H1 (cell line): ENCODE results near the gene FGF12. TPM values are rescaled to one million over a fixed set of nuclear protein-coding genes. Genes with fewer than 3 reads are reported as not detected.

ENCODE experiments used
- CTCF ChIA-PET: fragments of 300-600 bp; sonication (Branson Sonifier 250); formaldehyde crosslinking; loops from one replicate; lab custom pipeline; 2021; ENCODE audit not compliant: partially characterized antibody; lab: Charles Lee
- POLR2A ChIA-PET: fragments of 300-600 bp; sonication (Branson Sonifier 250); formaldehyde crosslinking; loops from one replicate; lab custom pipeline; 2021; ENCODE audit warnings: inconsistent platforms; ENCODE audit not compliant: partially characterized antibody; lab: Charles Lee
- DNase-seq, 2 experiments: peaks; one replicate each; pipeline versions ENCODE4 v3.0.0 to v3.0.0-alpha.2; 2010 to 2022; ENCODE audit warnings: low spot score in 2 of 2, low read depth in 1 of 2, mixed read lengths in 1 of 2
- FAIRE-seq: peaks from 2 replicates; lab custom pipeline; 2011; peaks lifted over from hg19 to GRCh38; lab: Jason Lieb, UNC
- H2AFZ ChIP-seq: 2 replicates; pipeline ENCODE4 v1.8.1; 2012; ENCODE audit warnings: low read length, inconsistent platforms
- H2AK5ac ChIP-seq: 2 replicates; pipeline ENCODE4 v1.6.1; 2013; ENCODE audit warnings: low read depth, low read length
- H2BK120ac ChIP-seq: replicated peaks from 2 replicates; pipeline ENCODE3; 2013; ENCODE audit warnings: low read depth, low read length, inconsistent platforms
- H2BK12ac ChIP-seq: 2 replicates; pipeline ENCODE4 v1.6.1; 2013; ENCODE audit warnings: low read depth, low read length
- H2BK15ac ChIP-seq: 2 replicates; pipeline ENCODE4 v1.6.1; 2013; ENCODE audit warnings: low read length
- H2BK20ac ChIP-seq: 2 replicates; pipeline ENCODE4 v1.6.1; 2013; ENCODE audit warnings: low read length
- H2BK5ac ChIP-seq: 2 replicates; pipeline ENCODE4 v1.6.1; 2013; ENCODE audit warnings: low read depth, low read length
- H3K14ac ChIP-seq: 2 replicates; pipeline ENCODE4 v1.6.1; 2013; ENCODE audit warnings: inconsistent platforms; ENCODE audit not compliant: insufficient read length
- H3K18ac ChIP-seq: 2 replicates; pipeline ENCODE4 v1.6.1; 2013; ENCODE audit warnings: low read length; ENCODE audit errors: extremely low read depth
- H3K23ac ChIP-seq: 2 replicates; pipeline ENCODE4 v1.6.1; 2013; ENCODE audit warnings: inconsistent platforms; ENCODE audit not compliant: insufficient read length
- H3K23me2 ChIP-seq: 2 replicates; pipeline ENCODE4 v1.6.1; 2013; ENCODE audit warnings: low read depth, low read length
- H3K27ac ChIP-seq: 2 replicates; pipeline ENCODE4 v1.6.1; 2011; ENCODE audit warnings: low read depth, low read length, inconsistent platforms
- H3K27me3 ChIP-seq, 4 experiments: replicated peaks in 1 of 4; 1 replicate in 1 of 4; 2 replicates in 3 of 4; pipeline versions ENCODE4 v1.6.1 to v1.8.1; 2011 to 2013; ENCODE audit warnings: low read length in 3 of 4, mild to moderate bottlenecking in 3 of 4, inconsistent platforms in 2 of 4, mixed read lengths in 2 of 4, moderate library complexity in 1 of 4; ENCODE audit not compliant: control insufficient read depth in 3 of 4, insufficient read depth in 3 of 4; ENCODE audit errors: extremely low read depth in 1 of 4
- H3K36me3 ChIP-seq, 4 experiments: 2 replicates each; pipeline versions ENCODE4 v1.6.1 to v1.8.1; 2011 to 2013; ENCODE audit warnings: mild to moderate bottlenecking in 4 of 4, low read length in 3 of 4, moderate library complexity in 2 of 4, control low read depth in 1 of 4, inconsistent platforms in 1 of 4; ENCODE audit not compliant: insufficient read depth in 4 of 4, control insufficient read depth in 2 of 4
- H3K4ac ChIP-seq: replicated peaks from 2 replicates; pipeline ENCODE3; 2013; ENCODE audit warnings: low read length, low read depth, mixed read lengths, inconsistent platforms; ENCODE audit not compliant: insufficient read length
- H3K4me1 ChIP-seq, 4 experiments: replicated peaks in 1 of 4; 1 replicate in 1 of 4; 2 replicates in 3 of 4; pipeline versions ENCODE4 v1.6.1 to v1.8.1; 2011 to 2013; ENCODE audit warnings: low read length in 3 of 4, inconsistent platforms in 2 of 4, mixed read lengths in 1 of 4; ENCODE audit not compliant: insufficient read depth in 4 of 4, control insufficient read depth in 3 of 4
- H3K4me2 ChIP-seq, 2 experiments: 2 replicates each; pipeline versions ENCODE4 v1.6.1 to v1.8.1; 2011 to 2013; ENCODE audit warnings: low read depth in 2 of 2, low read length in 2 of 2, control low read depth in 1 of 2, inconsistent platforms in 1 of 2, mild to moderate bottlenecking in 1 of 2; ENCODE audit not compliant: insufficient read depth in 1 of 2
- H3K4me3 ChIP-seq, 4 experiments: fragments of 200-600, 300-600 bp in 1 of 4; sonication (generic), shearing (Covaris generic), sonication (Bioruptor Twin) in 1 of 4; 2 replicates each; pipeline versions ENCODE4 v1.5.1 to v1.8.1; 2011 to 2016; ENCODE audit warnings: low read length in 4 of 4, low read depth in 3 of 4, control low read depth in 2 of 4, inconsistent platforms in 2 of 4, mild to moderate bottlenecking in 2 of 4, mixed read lengths in 1 of 4, moderate library complexity in 1 of 4; ENCODE audit not compliant: insufficient read depth in 2 of 4; ENCODE audit errors: extremely low read depth in 1 of 4
- H3K56ac ChIP-seq: replicated peaks from 2 replicates; pipeline ENCODE3; 2013; ENCODE audit warnings: low read depth, mild to moderate bottlenecking, mixed read lengths, low read length, inconsistent platforms; ENCODE audit not compliant: insufficient read length
- H3K79me1 ChIP-seq: 2 replicates; pipeline ENCODE4 v1.6.1; 2013; ENCODE audit warnings: low read depth, low read length, control low read depth
- H3K79me2 ChIP-seq, 2 experiments: 2 replicates each; pipeline versions ENCODE4 v1.6.1 to v1.8.1; 2012 to 2013; ENCODE audit warnings: low read length in 2 of 2, mild to moderate bottlenecking in 2 of 2, inconsistent platforms in 1 of 2; ENCODE audit not compliant: insufficient read depth in 2 of 2, control insufficient read depth in 1 of 2
- H3K9ac ChIP-seq, 4 experiments: replicated peaks in 1 of 4; 1 replicate in 1 of 4; 2 replicates in 3 of 4; pipeline versions ENCODE4 v1.6.1 to v1.8.1; 2011 to 2013; ENCODE audit warnings: low read depth in 3 of 4, low read length in 3 of 4, control low read depth in 2 of 4, mild to moderate bottlenecking in 2 of 4, moderate library complexity in 2 of 4, inconsistent platforms in 1 of 4; ENCODE audit errors: extremely low read depth in 1 of 4
- H3K9me3 ChIP-seq, 2 experiments: 2 replicates each; pipeline versions ENCODE4 v1.6.1 to v1.8.1; 2012 to 2013; ENCODE audit warnings: mild to moderate bottlenecking in 2 of 2, moderate library complexity in 2 of 2, control low read depth in 1 of 2, inconsistent platforms in 1 of 2, low read depth in 1 of 2, low read length in 1 of 2, mixed read lengths in 1 of 2; ENCODE audit not compliant: insufficient read depth in 2 of 2
- H4K20me1 ChIP-seq, 2 experiments: replicated peaks in 1 of 2; 2 replicates each; pipeline versions ENCODE3 to v1.8.1; 2011 to 2013; ENCODE audit warnings: inconsistent platforms in 2 of 2, low read length in 2 of 2, mild to moderate bottlenecking in 1 of 2; ENCODE audit not compliant: insufficient read depth in 2 of 2, control insufficient read depth in 1 of 2
- H4K5ac ChIP-seq: 2 replicates; pipeline ENCODE4 v1.6.1; 2013; ENCODE audit warnings: low read length, low read depth, mixed read lengths, inconsistent platforms; ENCODE audit not compliant: insufficient read length
- H4K8ac ChIP-seq: 2 replicates; pipeline ENCODE4 v1.8.0; 2013; ENCODE audit warnings: mild to moderate bottlenecking, moderate library complexity, low read length, inconsistent platforms; ENCODE audit not compliant: insufficient read depth; ENCODE audit errors: extremely low read depth
- H4K91ac ChIP-seq: replicated peaks from 2 replicates; pipeline ENCODE3; 2013; ENCODE audit warnings: low read length, mixed read lengths, inconsistent platforms; ENCODE audit not compliant: insufficient read length
- CBX8 ChIP-seq: fragments of 300-800, 300-1000 bp; sonication (generic); IDR thresholded peaks from 2 replicates; pipeline ENCODE4 v1.7.1; 2016; ENCODE audit warnings: low read depth, low read length, borderline replicate concordance
- CREB1 ChIP-seq: IDR thresholded peaks from 2 replicates; pipeline ENCODE4 v1.6.1; 2012; ENCODE audit warnings: inconsistent platforms
- GABPA ChIP-seq: IDR thresholded peaks from 2 replicates; pipeline ENCODE4 v1.6.1; 2011; ENCODE audit warnings: mild to moderate bottlenecking, low read length, moderate library complexity, borderline replicate concordance; ENCODE audit not compliant: insufficient read depth
- KDM5A ChIP-seq: fragments of 200-600 bp; IDR thresholded peaks from 2 replicates; pipeline ENCODE4 v1.7.1; 2012; ENCODE audit warnings: mild to moderate bottlenecking, low read length, inconsistent platforms, mixed read lengths
- MAFK ChIP-seq: IDR thresholded peaks from 2 replicates; pipeline ENCODE4 v1.6.1; 2012; ENCODE audit warnings: low read depth, mild to moderate bottlenecking, improper control_type of control experiment, low read length
- RXRA ChIP-seq: IDR thresholded peaks from 2 replicates; pipeline ENCODE4 v1.6.1; 2011; ENCODE audit warnings: low read depth, mild to moderate bottlenecking, low read length, moderate library complexity; ENCODE audit not compliant: insufficient read depth
- SIRT6 ChIP-seq: IDR thresholded peaks from one replicate; pipeline ENCODE4 v1.7.1; 2012; ENCODE audit warnings: low read length, inconsistent platforms
- SRF ChIP-seq: IDR thresholded peaks from 2 replicates; pipeline ENCODE4 v1.6.1; 2011; ENCODE audit warnings: mild to moderate bottlenecking, low read depth, low read length, moderate library complexity
- WGBS, 2 experiments: shearing (Covaris generic) in 1 of 2; methylation state at CpG; one replicate each; pipeline versions ENCODE4 v1.1.6 to v1.1.7; 2013 to 2015; ENCODE audit warnings: low lambda C conversion rate in 2 of 2, mixed read lengths in 2 of 2, inconsistent platforms in 1 of 2, low coverage in 1 of 2, missing lambda C conversion rate in 1 of 2; ENCODE audit not compliant: insufficient replicate concordance in 2 of 2, insufficient coverage in 1 of 2, insufficient read length in 1 of 2; ENCODE audit errors: extremely low coverage in 1 of 2, missing lambda C conversion rate in 1 of 2; 5-methylcytosine and 5-hydroxymethylcytosine counted together
- polyA plus RNA-seq, 7 experiments: library from polyadenylated mRNA; depleted of rRNA in 3 of 7; stranded (reverse) in 5 of 7; unstranded in 2 of 7; fragments of >200 nt in 5 of 7; fragments of 200-250 nt in 2 of 7; gene quantifications; 1 replicate in 5 of 7; 2 replicates in 1 of 7; 4 replicates in 1 of 7; pipeline versions ENCODE4 v1.2.1 to v1.2.3, GENCODE V29; 2011 to 2013; ENCODE audit warnings: missing spikeins in 2 of 7, mixed read lengths in 2 of 7
- total RNA-seq: library from RNA; stranded (reverse); fragmentation: NEBNext Ultra II Directional; extraction: Animal tissue kit (Norgen Biotek cat#: 25700); gene quantifications from 2 replicates; pipeline ENCODE4 v1.2.1, GENCODE V29; 2021
- TF ChIP-seq, protein P1 (sequence below): IDR thresholded peaks from 2 replicates; pipeline ENCODE4 v1.6.1; 2012; ENCODE audit warnings: inconsistent platforms
- TF ChIP-seq, protein P2 (sequence below): IDR thresholded peaks from 2 replicates; pipeline ENCODE4 v1.6.1; 2012; ENCODE audit warnings: inconsistent platforms

FGF12 gene
- total and polyA plus RNA-seq, 2 of the 8 experiments (the other 6 are each of a cell fraction or from before 2014, with no cell fraction given) = 4.1 to 16.6 TPM

DNA sequence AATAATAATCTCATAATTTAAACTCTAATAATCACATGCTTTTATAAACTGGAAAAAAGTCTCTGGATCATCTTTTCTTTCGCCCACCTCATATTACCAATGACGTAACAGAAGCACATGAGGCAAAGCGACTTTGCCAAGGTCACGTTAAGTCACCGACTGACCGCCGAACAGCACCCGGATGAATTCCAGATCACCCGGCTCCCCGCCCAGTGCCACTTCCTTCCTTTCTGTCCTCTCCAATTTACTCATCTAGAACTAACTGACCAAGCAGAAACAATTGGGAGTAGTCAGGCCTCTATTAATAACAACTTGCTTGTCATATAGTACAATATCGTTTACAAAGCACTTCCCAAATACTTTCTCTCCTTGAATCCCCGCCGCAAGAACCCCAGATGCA is 21.1 kb downstream of the FGF12 start:
- WGBS, 2 experiments = 92% methylated on average over 13 of the region's 13 CpGs; no CpG with 5 or more reads in 1 of the 2 experiments
- no peak overlapping the region for H4K91ac ChIP-seq

More for the DNA sequence above, 21.1 kb downstream of the FGF12 start:
- Histone ChIP-seq H3K4me3 (no peak overlapping the region), H2BK12ac (no peak overlapping the region), H3K18ac (no peak overlapping the region), H2BK120ac (no peak overlapping the region), H3K4me2 (no peak overlapping the region), H3K23ac (no peak overlapping the region), H2AFZ (no peak overlapping the region), H3K56ac (no peak overlapping the region), H2AK5ac (no peak overlapping the region), H3K9me3 (peaks cover 0 to 3% of the 10 kb centered on the region in 2 experiments; a peak in 1 of 4 replicates), H3K4me1 (no peaks in the 10 kb centered on the region; a peak in 1 of 7 replicates), H2BK5ac (no peak overlapping the region), H3K79me2 (no peaks in the 10 kb centered on the region), H2BK15ac (no peak overlapping the region), H3K27ac (no peak overlapping the region), H3K79me1 (no peaks in the 10 kb centered on the region), H4K8ac (no peak overlapping the region), H3K9ac (no peak overlapping the region), H3K36me3 (no peaks in the 10 kb centered on the region; a peak in 1 of 8 replicates), H3K23me2 (no peaks in the 10 kb centered on the region; the same call in 1 of the 2 replicates), H3K4ac (no peak overlapping the region), H4K5ac (no peak overlapping the region), H2BK20ac (no peak overlapping the region), H3K14ac (no peak overlapping the region), H3K27me3 (no peaks in the 10 kb centered on the region), H4K20me1 (no peaks in the 10 kb centered on the region)
- ChIA-PET CTCF (no interaction called here), POLR2A (no interaction called here)
- TF ChIP-seq, protein P1, sequence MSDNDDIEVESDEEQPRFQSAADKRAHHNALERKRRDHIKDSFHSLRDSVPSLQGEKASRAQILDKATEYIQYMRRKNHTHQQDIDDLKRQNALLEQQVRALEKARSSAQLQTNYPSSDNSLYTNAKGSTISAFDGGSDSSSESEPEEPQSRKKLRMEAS = no peak
- TF ChIP-seq SIRT6 (no peak), KDM5A (no peak), SRF (no peak), CBX8 (no peak), RXRA (no peak), MAFK (no peak), GABPA (no peak), CREB1 (no peak)
- TF ChIP-seq, protein P2, sequence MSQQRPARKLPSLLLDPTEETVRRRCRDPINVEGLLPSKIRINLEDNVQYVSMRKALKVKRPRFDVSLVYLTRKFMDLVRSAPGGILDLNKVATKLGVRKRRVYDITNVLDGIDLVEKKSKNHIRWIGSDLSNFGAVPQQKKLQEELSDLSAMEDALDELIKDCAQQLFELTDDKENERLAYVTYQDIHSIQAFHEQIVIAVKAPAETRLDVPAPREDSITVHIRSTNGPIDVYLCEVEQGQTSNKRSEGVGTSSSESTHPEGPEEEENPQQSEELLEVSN = no peak
- DNase-seq (no peak), FAIRE-seq (no peak)
